Fibroblast of lung (primary cell): ENCODE results near the gene DBT. TPM values are rescaled to one million over a fixed set of nuclear protein-coding genes. Genes with fewer than 3 reads are reported as not detected.

Experiments used
- DNase-seq, 2 donors: peaks; one replicate each; pipeline versions ENCODE4 v3.0.0 to v3.0.0-alpha.2; 2010; ENCODE audit warnings: low read depth in 2 of 2
- H2AFZ ChIP-seq: 2 replicates; pipeline ENCODE4 v1.5.1; 2012; ENCODE audit warnings: low read length, control low read depth, inconsistent platforms
- H3K27ac ChIP-seq: 2 replicates; pipeline ENCODE4 v1.5.1; 2011; ENCODE audit warnings: low read length, control low read depth; ENCODE audit not compliant: insufficient read depth
- H3K27me3 ChIP-seq: 2 replicates; pipeline ENCODE4 v1.5.1; 2011; ENCODE audit warnings: mild to moderate bottlenecking, low read length; ENCODE audit not compliant: control insufficient read depth, insufficient read depth
- H3K36me3 ChIP-seq: 2 replicates; pipeline ENCODE4 v1.5.1; 2011; ENCODE audit warnings: low read length; ENCODE audit not compliant: control insufficient read depth, insufficient read depth
- H3K4me1 ChIP-seq: 2 replicates; pipeline ENCODE4 v1.5.1; 2011; ENCODE audit warnings: low read length; ENCODE audit not compliant: control insufficient read depth, insufficient read depth; ENCODE audit errors: extremely low read depth
- H3K4me2 ChIP-seq: 2 replicates; pipeline ENCODE4 v1.5.1; 2011; ENCODE audit warnings: low read length, control low read depth; ENCODE audit not compliant: insufficient read depth; ENCODE audit errors: extremely low read depth
- H3K4me3 ChIP-seq, 4 experiments: fragments of 200-600 bp in 1 of 4; sonication (generic) in 1 of 4; replicated peaks in 1 of 4; 2 replicates each; pipeline ENCODE4 v1.5.1; 2011 to 2016; ENCODE audit warnings: low read length in 4 of 4, low read depth in 3 of 4, mild to moderate bottlenecking in 3 of 4, control low read depth in 2 of 4, inconsistent platforms in 1 of 4, mixed read lengths in 1 of 4; ENCODE audit not compliant: insufficient read depth in 1 of 4; ENCODE audit errors: control extremely low read depth in 1 of 4
- H3K79me2 ChIP-seq: 2 replicates; pipeline ENCODE4 v1.5.1; 2012; ENCODE audit warnings: mild to moderate bottlenecking, low read length, inconsistent platforms; ENCODE audit not compliant: control insufficient read depth, insufficient read depth
- H3K9ac ChIP-seq: 2 replicates; pipeline ENCODE4 v1.5.1; 2011; ENCODE audit warnings: mild to moderate bottlenecking, low read length, control low read depth; ENCODE audit not compliant: insufficient read depth
- H3K9me3 ChIP-seq: 2 replicates; pipeline ENCODE4 v1.5.1; 2012; ENCODE audit warnings: low read depth, low read length; ENCODE audit not compliant: control insufficient read depth, insufficient read depth
- H4K20me1 ChIP-seq: 2 replicates; pipeline ENCODE4 v1.5.1; 2011; ENCODE audit warnings: low read length; ENCODE audit not compliant: control insufficient read depth, insufficient read depth; ENCODE audit errors: extremely low read depth
- CTCF ChIP-seq, 2 donors: IDR thresholded peaks in 1 of 2; conservative IDR thresholded peaks in 1 of 2; 1 replicate in 1 of 2; 2 replicates in 1 of 2; pipeline ENCODE4 v1.5.1; 2011 to 2012; ENCODE audit warnings: low read length in 2 of 2, control low read depth in 1 of 2, inconsistent platforms in 1 of 2, low read depth in 1 of 2, mild to moderate bottlenecking in 1 of 2
- EZH2 ChIP-seq: IDR thresholded peaks from 2 replicates; pipeline ENCODE4 v1.5.1; 2012; ENCODE audit warnings: low read length, control low read depth, mild to moderate bottlenecking; ENCODE audit errors: missing control alignments
- polyA plus RNA-seq, 2 donors: library from polyadenylated mRNA; depleted of rRNA in 1 of 2; stranded (reverse) in 1 of 2; unstranded in 1 of 2; fragments of >200 nt; gene quantifications; 2 replicates each; pipeline ENCODE4 v1.2.1, GENCODE V29; 2011 to 2012; ENCODE audit warnings: missing spikeins in 1 of 2
- total RNA-seq: library from RNA; depleted of rRNA; stranded (reverse); fragments of >200 nt; gene quantifications from 2 replicates; pipeline ENCODE4 v1.2.1, GENCODE V29; 2014

DBT gene
- total and polyA plus RNA-seq, 2 donors (not counting 1 experiment from before 2014, with no cell fraction given): 7.9 to 9.4 TPM

GRCh38 chr1:100137602-100138001 is 112.0 kb downstream of the DBT start:
- no peak overlapping the region for H3K9ac ChIP-seq
- H3K36me3 ChIP-seq: peaks cover 4% of the 10 kb centered on the region

More at GRCh38 chr1:100137602-100138001, 112.0 kb downstream of the DBT start:
- TF ChIP-seq CTCF (conservative IDR thresholded peaks at IDR 0.05 in 1 of 2, IDR thresholded peaks at IDR 0.05 in 1 of 2; ENCODE audit: low read depth in 1 of 2, low read length in 2 of 2): no peak
- no peak for TF ChIP-seq EZH2
- Histone ChIP-seq H3K27me3 (no peaks in the 10 kb centered on the region), H2AFZ (no peak overlapping the region), H3K9me3 (no peaks in the 10 kb centered on the region), H3K27ac (no peak overlapping the region), H3K4me1 (peaks cover 2% of the 10 kb centered on the region), H3K4me3 (no peak overlapping the region), H4K20me1 (no peaks in the 10 kb centered on the region), H3K4me2 (no peak overlapping the region), H3K79me2 (peaks cover 16% of the 10 kb centered on the region)
- no peak for DNase-seq

Other genes starting within 250 kb of the DBT start
- 1.5 and 1.8 TPM in 2 replicates for gene SASS6, start 116.9 kb downstream of the DBT start, total RNA-seq
- 0.79 and 1.7 TPM in 2 replicates for gene SASS6, start 116.9 kb downstream of the DBT start, polyA plus RNA-seq
- 14.1 and 16.3 TPM in 2 replicates for gene TRMT13, start 116.7 kb downstream of the DBT start, total RNA-seq
- 9.2 and 10.4 TPM in 2 replicates for gene TRMT13, start 116.7 kb downstream of the DBT start, polyA plus RNA-seq
- 0.50 and 0.51 TPM in 2 replicates for gene LRRC39, start 71.6 kb downstream of the DBT start, total RNA-seq
- gene LRRC39, start 71.6 kb downstream of the DBT start, polyA plus RNA-seq: 0.54 and 0.64 TPM in 2 replicates
- gene RTCA, start 16.4 kb upstream of the DBT start, total RNA-seq: 35.4 and 45.9 TPM in 2 replicates
- gene RTCA, start 16.4 kb upstream of the DBT start, polyA plus RNA-seq: 38.4 and 39.2 TPM in 2 replicates
- gene CDC14A, start 102.7 kb upstream of the DBT start, total RNA-seq: 3.3 and 3.5 TPM in 2 replicates
- gene CDC14A, start 102.7 kb upstream of the DBT start, polyA plus RNA-seq: 1.4 and 2.5 TPM in 2 replicates